Urothelium cell line (cell line): ENCODE results near the gene DDR2.
"Not testable (repeated sequence)": the region's sequence is repeated elsewhere in the genome, so short reads cannot be mapped to it uniquely, and the experiment has no call there.

ENCODE experiments used
- DNase-seq: peaks from one replicate; pipeline ENCODE4 v3.0.0; 2011; ENCODE audit warnings: low spot score, mixed read lengths
- FAIRE-seq: peaks from 2 replicates; lab custom pipeline; 2011; peaks lifted over from hg19 to GRCh38; lab: Jason Lieb, UNC

Gene DDR2

GRCh38 chr1:162717548-162718184, 85.4 kb downstream of the DDR2 start:
- DNase-seq (no peak), FAIRE-seq (no peak)

DNA sequence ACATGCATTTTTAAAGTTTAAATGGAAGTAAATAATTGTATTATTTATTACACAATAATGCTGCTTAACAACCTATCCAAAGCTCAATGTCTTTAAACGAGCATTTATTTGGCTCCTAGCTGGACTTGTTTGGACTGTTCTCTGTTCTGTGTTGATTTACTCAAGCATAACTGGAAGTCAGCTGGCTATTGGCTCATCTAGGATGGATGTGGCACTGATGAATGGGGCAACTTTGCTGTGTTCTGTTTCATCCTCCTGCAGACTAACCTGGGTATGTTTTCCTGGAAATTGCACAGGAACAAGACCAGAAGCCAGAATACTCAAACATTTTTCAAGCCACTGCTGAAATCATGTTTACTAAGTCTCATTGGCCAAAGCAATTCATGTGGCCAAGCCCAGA, 87.4 kb downstream of the DDR2 start:
- FAIRE-seq: no peak
- no peak for DNase-seq

GRCh38 chr1:162720996-162721395, 88.7 kb downstream of the DDR2 start:
- FAIRE-seq: no peak
- DNase-seq: no peak

GRCh38 chr1:162721471-162721870, 89.2 kb downstream of the DDR2 start:
- FAIRE-seq: no peak
- DNase-seq: no peak

- DNase-seq: no peak
- FAIRE-seq: no peak
Measured at GRCh38 chr1:162722036-162722435, 89.8 kb downstream of the DDR2 start.

DNA sequence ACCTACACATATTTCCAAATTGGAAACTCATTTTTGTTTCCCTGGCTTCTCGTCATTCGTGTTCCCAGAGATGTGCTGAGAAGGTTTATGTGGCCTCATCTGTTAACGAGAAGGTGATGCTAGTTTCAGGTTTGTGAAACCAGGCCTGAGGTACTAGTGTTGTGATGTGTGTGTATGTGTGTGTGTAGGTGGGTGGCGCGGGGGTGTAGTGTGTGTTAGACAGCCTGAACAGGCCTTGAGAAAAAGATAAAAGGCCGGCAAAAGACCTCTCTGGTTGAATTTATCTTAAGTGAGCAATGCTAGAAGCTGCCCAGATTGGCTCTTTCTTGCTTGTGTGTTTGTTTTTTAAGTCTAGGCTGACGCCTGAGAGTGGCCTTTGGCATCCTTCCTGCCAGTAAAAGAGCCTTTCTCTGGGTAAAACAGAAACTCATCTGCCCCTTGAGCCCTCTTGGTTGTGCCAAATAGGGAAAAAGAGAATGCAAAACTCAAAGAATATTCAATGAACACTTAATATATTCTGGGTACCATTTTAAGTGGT, 92.4 kb downstream of the DDR2 start:
- no peak for DNase-seq
- no peak for FAIRE-seq

DNA sequence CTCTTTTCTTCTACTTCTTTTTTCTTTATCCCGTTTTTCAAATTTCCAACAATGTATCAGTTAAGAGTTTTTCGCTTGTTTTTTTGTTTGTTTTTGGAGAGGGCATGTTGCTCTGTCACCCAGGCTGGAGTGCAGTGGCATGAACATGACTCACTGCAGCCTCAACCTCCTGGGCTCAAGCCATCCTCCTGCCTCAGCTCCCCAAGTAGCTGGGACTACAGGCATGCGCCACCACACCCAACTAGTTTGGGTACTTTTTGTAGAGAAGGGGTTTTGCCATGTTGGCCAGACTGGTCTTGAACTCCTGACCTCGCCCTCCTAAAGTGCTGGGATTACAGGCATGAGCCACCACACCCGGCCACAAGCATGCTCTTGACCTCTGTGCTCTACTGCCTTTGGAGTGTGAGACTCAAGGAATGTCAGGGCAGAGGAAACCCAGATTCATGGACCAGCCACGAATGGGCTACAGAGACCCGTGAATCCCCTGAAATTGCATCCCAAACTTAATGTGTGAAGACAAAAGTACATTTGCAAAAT, 93.1 kb downstream of the DDR2 start:
- DNase-seq: no peak
- no peak for FAIRE-seq

DNA sequence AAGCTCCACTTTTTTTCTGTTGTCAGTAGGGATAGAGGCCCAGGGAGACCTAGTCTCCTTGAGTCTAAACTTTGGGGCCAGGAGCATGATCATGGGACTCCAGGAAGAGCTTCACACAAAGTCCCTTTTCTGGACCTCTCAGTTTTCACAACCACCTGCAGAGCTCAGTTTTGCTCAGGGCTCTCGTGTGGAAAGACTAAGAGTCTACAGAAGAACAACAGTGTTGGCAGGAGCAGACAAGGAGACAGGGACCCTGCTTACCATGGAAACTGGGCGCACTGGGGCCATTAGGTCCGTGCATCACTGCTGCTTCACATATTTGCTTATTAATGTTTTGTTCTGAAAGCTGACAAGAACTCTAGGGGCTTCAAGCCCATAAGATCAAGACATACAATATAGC, 94.3 kb downstream of the DDR2 start:
- no peak for DNase-seq
- FAIRE-seq: no peak

DNA sequence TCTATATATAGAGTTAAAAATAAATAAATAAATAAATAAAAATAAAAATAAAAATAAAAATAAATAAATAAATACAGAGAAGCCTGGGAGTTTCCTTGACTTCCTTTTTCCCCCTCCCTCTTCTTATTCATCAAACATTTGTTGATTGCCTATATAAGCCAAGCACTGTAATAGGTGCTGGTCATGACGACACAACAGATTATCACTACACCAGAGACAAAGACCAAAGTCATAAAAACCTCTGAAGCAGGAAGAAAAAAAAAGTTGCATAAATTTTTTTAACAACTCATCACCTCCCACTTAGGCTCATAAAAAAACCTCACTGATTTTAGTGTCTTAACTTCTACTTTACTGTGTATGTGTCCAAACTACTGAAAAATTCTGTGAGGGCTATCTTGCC, 95.2 kb downstream of the DDR2 start:
- not testable (repeated sequence) for FAIRE-seq, DNase-seq

- FAIRE-seq (no peak), DNase-seq (no peak)
Measured at GRCh38 chr1:162728573-162728972, 96.3 kb downstream of the DDR2 start.

GRCh38 chr1:162729195-162729774, 97.0 kb downstream of the DDR2 start:
- not testable (repeated sequence) for DNase-seq, FAIRE-seq

- DNase-seq: no peak
Measured at GRCh38 chr1:162732094-162732493, 99.8 kb downstream of the DDR2 start.

DNA sequence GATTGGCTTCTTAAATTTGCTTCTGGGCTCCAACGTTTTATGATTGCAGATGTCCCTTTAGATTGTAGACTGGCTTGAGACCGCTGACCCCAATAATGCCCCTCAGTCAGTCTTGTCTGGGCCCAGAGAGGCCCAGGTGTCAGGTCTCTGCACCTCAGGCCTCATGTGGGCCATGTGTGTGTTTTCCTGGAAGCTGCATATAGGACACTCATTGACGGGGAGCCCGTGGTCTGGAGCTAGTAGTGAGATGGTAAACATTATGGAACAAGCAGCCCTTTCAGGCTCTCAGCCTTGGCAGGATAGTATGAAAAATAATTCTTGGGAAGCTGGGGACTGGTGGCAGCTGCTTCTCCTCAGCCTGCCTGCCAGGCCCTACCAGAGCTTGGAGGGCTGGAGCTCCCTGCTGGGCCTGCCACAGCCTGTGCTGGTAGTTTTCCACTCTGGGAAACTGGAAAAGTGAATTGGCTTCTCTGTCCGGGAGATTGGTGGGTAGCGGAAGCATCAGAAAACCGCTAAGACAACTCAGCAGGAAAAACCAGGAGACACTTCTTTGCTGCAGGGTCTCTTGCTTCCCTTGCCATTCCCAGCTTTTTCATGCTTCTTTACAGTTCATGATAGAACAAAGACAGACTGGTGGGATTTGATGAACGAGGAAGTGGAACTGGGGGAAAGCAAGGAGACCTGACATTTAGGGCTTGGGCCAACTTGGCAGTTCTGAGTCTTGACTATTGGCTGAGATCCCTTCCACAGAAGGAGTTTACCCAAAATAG, 100.5 kb downstream of the DDR2 start:
- DNase-seq: no peak
- no peak for FAIRE-seq

More at GRCh38 chr1:162732094-162732493, 99.8 kb downstream of the DDR2 start:
- FAIRE-seq: no peak

- DNase-seq (no peak), FAIRE-seq (no peak)
Measured at GRCh38 chr1:162733336-162733590, 101.0 kb downstream of the DDR2 start.

GRCh38 chr1:162734047-162734446, 101.8 kb downstream of the DDR2 start:
- DNase-seq: no peak

GRCh38 chr1:162736184-162736583, 103.9 kb downstream of the DDR2 start:
- DNase-seq: no peak
- FAIRE-seq: no peak

More at GRCh38 chr1:162734047-162734446, 101.8 kb downstream of the DDR2 start:
- FAIRE-seq: no peak

- DNase-seq (no peak), FAIRE-seq (no peak)
Measured at GRCh38 chr1:162736633-162737067, 104.4 kb downstream of the DDR2 start.

DNA sequence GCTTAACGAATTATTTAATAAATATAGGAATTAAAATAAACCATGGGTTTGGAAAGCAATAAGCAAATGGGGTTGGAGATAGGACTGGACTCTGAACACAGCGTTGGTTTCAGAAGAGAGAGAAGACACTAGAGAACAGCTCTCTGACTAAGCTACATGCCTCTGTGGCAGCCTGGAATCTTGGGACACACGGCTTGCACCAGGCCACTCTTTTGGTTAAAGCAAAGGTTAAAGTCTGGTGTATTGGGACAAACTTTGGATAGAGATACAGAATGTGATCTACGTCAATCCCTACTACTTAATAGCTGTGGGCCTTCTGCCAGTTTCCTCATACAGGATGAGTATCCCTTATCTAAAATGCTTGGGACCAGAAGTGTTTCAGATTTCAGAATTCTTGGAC, 108.5 kb downstream of the DDR2 start:
- DNase-seq (no peak), FAIRE-seq (no peak)

- no peak for FAIRE-seq
- no peak for DNase-seq
Measured at GRCh38 chr1:162741574-162741973, 109.3 kb downstream of the DDR2 start.

DNA sequence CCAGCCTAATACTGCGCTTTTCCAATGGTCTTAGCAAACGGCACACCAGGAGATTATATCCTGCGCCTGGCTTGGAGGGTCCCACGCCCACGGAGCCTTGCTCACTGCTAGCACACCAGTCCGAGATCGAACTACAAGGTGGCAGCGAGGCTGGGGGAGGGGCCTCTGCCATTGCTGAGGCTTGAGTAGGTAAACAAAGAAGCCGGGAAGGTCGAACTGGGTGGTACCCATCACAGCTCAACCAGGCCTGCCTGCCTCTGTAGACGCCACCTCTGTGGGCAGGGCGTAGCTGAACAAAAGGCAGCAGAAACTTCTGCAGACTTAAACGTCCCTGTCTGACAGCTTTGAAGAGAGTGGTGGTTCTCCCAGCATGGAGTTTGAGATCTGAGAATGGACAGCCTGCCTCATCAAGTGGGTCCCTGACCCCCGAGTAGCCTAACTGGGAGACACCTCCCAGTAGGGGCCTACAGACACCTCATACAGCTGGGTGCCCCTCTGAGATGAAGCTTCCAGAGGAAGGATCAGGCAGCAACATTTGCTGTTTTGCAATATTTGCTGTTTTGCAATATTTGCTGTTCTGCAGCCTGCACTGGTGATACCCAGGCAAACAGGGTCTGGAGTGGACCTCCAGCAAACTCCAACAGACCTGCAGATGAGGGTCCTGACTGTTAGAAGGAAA, 114.1 kb downstream of the DDR2 start:
- DNase-seq, FAIRE-seq: not testable (repeated sequence)

- FAIRE-seq (no peak), DNase-seq (no peak)
Measured at GRCh38 chr1:162753001-162753658, 120.9 kb downstream of the DDR2 start.
